Astrocyte of the cerebellum (primary cell): ENCODE results near the gene PAX5.

ENCODE experiments used
- DNase-seq: peaks from one replicate; pipeline ENCODE4 v3.0.0-alpha.2; 2011; ENCODE audit warnings: low read depth
- H3K4me3 ChIP-seq: 2 replicates; pipeline ENCODE4 v1.5.1; 2011; ENCODE audit warnings: mild to moderate bottlenecking, low read depth, low read length, moderate library complexity
- CTCF ChIP-seq: IDR thresholded peaks from 2 replicates; pipeline ENCODE4 v1.5.1; 2012; ENCODE audit warnings: low read length, low read depth, moderate library complexity, mild to moderate bottlenecking; ENCODE audit errors: missing control alignments
- in situ Hi-C: cut with HindIII; loops from 2 replicates; pipeline ENCODE4 v1.10.0; 2017; ENCODE audit warnings: low sequenced_read_pairs

The PAX5 gene

GRCh38 chr9:36995927-36996705 lies 38.0 kb downstream of the PAX5 start:
- no peak overlapping the region for H3K4me3 ChIP-seq
- in situ Hi-C loops: no loop called here
- peak; percentile 19 for DNase-seq
- TF ChIP-seq CTCF: peak; percentile 65

- DNase-seq: no peak
- in situ Hi-C loops: no loop called here
- TF ChIP-seq CTCF: no peak
- H3K4me3 ChIP-seq: no peak overlapping the region
Measured at GRCh38 chr9:36993933-36994764, 39.9 kb downstream of the PAX5 start.

GRCh38 chr9:36992501-36993316 lies 41.4 kb downstream of the PAX5 start:
- DNase-seq: no peak
- TF ChIP-seq CTCF: no peak
- in situ Hi-C loops: no loop called here
- no peak overlapping the region for H3K4me3 ChIP-seq

GRCh38 chr9:36991516-36992134 lies 42.4 kb downstream of the PAX5 start:
- no peak overlapping the region for H3K4me3 ChIP-seq
- no peak for DNase-seq
- in situ Hi-C loops: no loop called here
- TF ChIP-seq CTCF: peak; percentile 59

GRCh38 chr9:36988848-36989247 lies 45.2 kb downstream of the PAX5 start:
- no peak for DNase-seq
- H3K4me3 ChIP-seq: no peak overlapping the region
- TF ChIP-seq CTCF: no peak
- in situ Hi-C loops: no loop called here

GRCh38 chr9:36987891-36988290 lies 46.2 kb downstream of the PAX5 start:
- no peak for TF ChIP-seq CTCF
- no peak for DNase-seq
- H3K4me3 ChIP-seq: no peak overlapping the region
- in situ Hi-C loops: no loop called here
